Stimulated activated CD8-positive, alpha-beta memory T cell treated with anti-CD3 and anti-CD28 coated beads, Interleukin-4, amount 100 ng/mL, for 48 hours (primary cell): ENCODE data around the gene DENND1A.

ENCODE experiments used
- DNase-seq: peaks from one replicate; pipeline ENCODE4 v3.0.0-alpha.2; 2020

The DENND1A gene

GRCh38 chr9:123359106-123359505 lies 570.8 kb downstream of the DENND1A start:
- no peak for DNase-seq

- DNase-seq, result no peak
Observed at GRCh38 chr9:123358181-123358905, 571.6 kb downstream of the DENND1A start.

GRCh38 chr9:123357743-123358059 lies 572.2 kb downstream of the DENND1A start:
- no peak for DNase-seq

DNA sequence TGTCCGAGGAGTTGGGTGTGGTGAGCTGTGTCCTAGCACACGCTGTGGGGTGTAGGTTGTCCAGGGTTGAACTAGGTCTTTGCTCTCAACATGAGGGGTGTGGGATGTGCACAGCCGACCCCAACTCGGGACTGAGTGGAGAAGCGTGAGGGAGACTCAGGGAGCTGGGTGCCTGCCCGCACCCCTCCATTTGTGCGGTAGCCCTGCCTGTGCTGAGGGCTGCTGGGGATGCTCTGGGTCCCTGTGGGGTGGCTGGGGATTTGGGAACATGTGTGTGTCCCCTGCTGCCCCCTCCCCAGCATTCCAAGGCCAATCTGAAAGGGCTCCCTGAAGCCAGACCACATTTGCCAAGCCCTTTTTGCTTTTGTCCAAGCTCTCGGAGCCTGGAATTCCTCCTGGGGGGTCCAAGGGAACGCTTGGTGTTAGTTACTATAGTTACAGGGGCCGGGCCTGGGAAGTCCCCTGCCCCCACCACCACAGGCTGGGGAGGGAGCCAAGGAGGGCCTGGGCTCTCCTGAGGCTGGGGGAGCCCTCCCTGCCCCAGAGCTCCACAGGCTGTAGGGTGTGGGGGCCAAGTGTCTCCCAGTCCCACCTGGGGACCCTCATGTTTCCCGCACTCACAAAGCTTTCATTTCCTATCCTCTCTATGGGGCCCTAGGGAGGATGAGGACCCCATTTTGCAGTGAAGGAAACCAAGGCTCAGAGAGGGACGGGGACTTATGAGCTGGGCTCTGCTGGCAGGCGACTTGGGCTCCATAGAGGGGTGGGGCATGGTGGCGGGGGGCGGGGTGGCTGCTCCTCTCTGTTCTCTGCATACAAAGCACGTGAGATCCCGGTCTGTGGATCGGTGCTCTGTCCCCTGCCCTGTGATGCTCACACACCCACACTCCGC lies 572.8 kb downstream of the DENND1A start:
- DNase-seq, result no peak

- DNase-seq, result no peak
Observed at GRCh38 chr9:123355761-123356431, 574.0 kb downstream of the DENND1A start, which contains the start of gene CRB2. Gene CRB2 (plus strand): TSS chr9:123356197. CDS start chr9:123356261, 64 bp downstream.

- DNase-seq, result no peak
Observed at GRCh38 chr9:123354806-123355508, 575.0 kb downstream of the DENND1A start.

DNA sequence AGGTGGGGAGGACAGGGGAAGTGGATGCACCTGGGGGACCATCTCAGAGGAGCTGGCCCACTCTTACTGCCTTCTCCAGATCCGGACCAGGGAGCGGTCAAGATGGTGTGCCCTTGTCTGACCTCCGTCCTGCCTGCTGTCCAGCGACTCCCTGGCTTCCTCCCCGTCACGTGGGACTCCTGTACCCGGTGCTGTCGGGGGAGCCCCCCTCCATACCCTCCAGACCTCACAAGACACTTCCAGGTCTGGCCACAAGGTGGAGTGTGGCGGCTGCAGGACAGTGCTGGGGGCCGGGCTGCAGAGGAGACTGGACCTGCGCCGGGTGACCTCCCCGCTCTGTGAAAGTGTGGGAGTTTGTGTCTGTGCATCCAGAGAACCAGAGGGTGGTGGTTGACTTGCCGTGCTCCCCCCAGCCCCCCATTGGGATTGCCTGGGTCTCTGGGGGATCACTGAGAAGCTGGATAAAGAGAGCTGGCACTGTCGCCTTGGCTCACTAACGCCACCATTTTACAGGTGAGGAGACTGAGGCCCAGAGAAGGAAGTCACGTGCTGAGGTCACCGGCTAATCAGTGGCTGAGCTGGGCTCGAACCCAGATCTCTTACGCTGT lies 575.8 kb downstream of the DENND1A start:
- DNase-seq, result peak; percentile 85

DNA sequence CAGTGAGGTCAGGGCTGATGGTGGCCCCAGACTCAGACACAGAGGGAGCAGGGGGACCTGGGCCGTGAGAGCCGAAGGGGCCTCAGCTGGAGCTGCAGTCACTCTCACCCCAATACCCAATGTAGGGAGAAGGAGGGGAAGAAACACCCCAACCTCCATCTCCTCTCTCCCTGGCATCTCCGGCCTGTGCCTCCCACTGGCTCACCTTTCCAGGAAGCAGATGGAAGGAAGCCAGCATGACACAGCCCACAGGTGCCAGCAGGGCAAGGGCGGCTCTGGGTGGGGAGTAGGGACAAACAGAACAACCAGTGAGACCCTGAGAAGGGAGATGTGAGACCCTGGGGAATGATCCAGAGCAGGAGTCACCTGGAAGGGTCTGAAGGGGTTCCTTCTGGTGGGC lies 576.9 kb downstream of the DENND1A start:
- DNase-seq, result no peak

DNA sequence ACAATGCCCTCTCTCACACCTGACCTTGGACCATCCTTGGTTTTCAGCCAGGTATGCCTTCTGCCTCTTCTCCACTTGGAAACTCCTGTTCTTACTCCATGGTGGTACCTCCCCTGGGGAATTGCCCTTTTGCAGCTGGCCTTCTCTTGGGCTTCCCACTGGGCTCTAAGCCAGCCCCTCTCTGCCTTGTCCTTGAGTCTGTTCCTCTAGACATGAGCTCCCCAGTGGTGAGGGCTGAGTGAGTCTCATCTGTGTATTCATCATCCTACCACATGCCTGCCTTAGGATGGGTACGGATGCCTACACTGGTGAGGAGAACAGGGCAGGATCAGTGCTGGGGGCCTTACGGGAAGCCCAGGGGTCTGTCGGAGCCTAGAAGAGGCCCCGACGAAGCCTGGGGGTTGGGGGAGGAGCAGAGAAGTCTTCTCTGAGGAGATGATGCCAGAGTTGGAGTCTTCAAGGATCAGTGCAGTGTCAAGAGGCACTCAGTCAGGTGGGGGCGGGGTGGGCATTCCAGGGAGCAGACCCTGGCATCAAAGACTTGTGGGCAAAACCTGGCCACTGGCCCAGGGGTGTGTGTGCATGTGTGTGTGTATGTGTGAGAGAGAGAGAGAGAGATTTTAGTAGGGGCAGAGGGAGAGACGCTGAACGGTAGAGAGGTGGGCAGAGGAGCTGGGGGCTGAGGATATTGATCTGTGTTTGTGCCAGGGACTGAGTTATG lies 579.2 kb downstream of the DENND1A start:
- no peak for DNase-seq

- peak; percentile 80 for DNase-seq
Observed at GRCh38 chr9:123349691-123350480, 580.0 kb downstream of the DENND1A start.

DNA sequence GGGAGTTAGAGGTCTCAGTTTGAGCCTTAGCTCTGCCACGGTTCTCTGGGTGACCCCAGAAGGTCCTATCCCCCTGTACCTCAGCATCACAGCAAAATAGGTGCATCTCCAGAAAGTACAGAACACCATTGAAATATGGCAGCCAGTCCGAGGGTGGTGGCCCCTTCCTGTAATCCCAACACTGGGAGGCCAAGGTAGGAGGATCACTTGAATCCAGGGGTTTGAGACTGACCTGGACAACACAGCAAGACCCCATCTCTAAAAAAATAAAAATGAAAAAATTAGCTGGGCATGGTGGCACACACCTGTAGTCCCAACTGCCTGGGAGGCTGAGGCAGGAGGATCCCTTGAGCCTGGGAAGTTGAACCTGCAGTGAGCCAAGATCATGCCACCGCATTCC lies 580.9 kb downstream of the DENND1A start:
- no peak for DNase-seq

GRCh38 chr9:123348317-123348992 lies 581.5 kb downstream of the DENND1A start:
- no peak for DNase-seq

- DNase-seq, result no peak
Observed at GRCh38 chr9:123347289-123348060, 582.5 kb downstream of the DENND1A start.

- no peak for DNase-seq
Observed at GRCh38 chr9:123346826-123347225, 583.1 kb downstream of the DENND1A start.

DNA sequence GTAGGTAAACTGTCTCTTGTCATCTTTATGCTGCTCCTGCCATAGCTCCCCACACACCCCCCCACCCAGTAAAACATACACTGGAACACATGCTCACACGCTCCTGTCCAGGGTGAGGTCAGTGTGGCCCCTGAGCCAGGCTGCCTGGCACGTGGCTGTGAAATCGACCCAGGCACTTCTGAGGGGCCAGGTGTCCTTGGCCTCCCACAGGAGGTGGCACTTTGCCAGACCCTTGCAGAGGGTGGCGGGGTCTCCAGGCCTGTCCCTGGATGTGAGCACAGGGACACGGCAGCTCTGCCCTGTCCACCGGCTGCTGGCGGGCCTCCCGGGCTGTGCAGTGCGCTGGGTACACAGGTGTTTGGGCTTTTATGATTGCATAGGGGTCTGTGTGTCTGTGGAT lies 583.9 kb downstream of the DENND1A start:
- DNase-seq, result no peak

DNA sequence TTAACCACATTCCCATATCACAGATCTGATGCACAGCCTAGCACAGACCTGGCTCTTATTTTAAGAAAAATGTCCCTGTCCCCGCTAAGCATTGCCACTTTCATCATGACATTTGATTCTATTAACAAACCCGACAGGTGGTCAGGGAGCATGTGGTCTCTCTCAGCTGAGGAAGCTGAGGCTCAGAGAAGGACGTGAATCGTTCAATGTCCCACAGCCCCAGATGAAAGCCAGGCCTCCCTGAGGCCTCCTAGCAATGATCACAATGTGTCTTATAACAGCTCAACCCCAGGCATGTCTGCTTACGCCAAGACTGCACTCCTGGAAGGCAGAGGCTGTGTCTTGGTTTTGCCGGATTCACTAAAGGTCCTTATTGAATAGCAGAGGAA lies 584.4 kb downstream of the DENND1A start:
- DNase-seq, result no peak

- no peak for DNase-seq
Observed at GRCh38 chr9:123344192-123344949, 585.6 kb downstream of the DENND1A start.

GRCh38 chr9:123343443-123344191 lies 586.3 kb downstream of the DENND1A start:
- DNase-seq, result no peak
